Uterus (tissue), 2 donors: ENCODE data around the gene VAX1.
"Not testable (repeated sequence)": the region's sequence is repeated elsewhere in the genome, so short reads cannot be mapped to it uniquely, and the experiment has no call there.

Source experiments
- CTCF ChIP-seq, 4 experiments: fragments of 200-600 bp in 2 of 4; fragments of 450-650 bp in 2 of 4; sonication (generic) in 2 of 4; IDR thresholded peaks; one replicate each; pipeline ENCODE4 v1.5.1; 2016 to 2019; ENCODE audit warnings: antibody characterized with exemption in 4 of 4, mild to moderate bottlenecking in 2 of 4, moderate library complexity in 1 of 4
- POLR2A ChIP-seq, 2 donors: fragments of 450-650 bp; IDR thresholded peaks; one replicate each; pipeline ENCODE4 v1.6.1; 2016; ENCODE audit warnings: antibody characterized with exemption in 2 of 2, mild to moderate bottlenecking in 1 of 2, moderate library complexity in 1 of 2

GRCh38 chr10:117126645-117127044, 11.4 kb downstream of the VAX1 start:
- TF ChIP-seq CTCF, POLR2A (IDR thresholded peaks at IDR 0.05): not testable (repeated sequence)
